HG03159 (cell line): ENCODE measurements around the gene TGM5.
"Not testable (repeated sequence)": the region's sequence is repeated elsewhere in the genome, so short reads cannot be mapped to it uniquely, and the experiment has no call there.

ENCODE experiments used
- ATAC-seq: cut with Tn5 transposase; IDR thresholded peaks from one replicate; pipeline ENCODE4 v1.9.1; 2021; ENCODE audit warnings: mild to moderate bottlenecking, moderate library complexity; ENCODE audit not compliant: unreplicated experiment

The TGM5 gene, protein sequence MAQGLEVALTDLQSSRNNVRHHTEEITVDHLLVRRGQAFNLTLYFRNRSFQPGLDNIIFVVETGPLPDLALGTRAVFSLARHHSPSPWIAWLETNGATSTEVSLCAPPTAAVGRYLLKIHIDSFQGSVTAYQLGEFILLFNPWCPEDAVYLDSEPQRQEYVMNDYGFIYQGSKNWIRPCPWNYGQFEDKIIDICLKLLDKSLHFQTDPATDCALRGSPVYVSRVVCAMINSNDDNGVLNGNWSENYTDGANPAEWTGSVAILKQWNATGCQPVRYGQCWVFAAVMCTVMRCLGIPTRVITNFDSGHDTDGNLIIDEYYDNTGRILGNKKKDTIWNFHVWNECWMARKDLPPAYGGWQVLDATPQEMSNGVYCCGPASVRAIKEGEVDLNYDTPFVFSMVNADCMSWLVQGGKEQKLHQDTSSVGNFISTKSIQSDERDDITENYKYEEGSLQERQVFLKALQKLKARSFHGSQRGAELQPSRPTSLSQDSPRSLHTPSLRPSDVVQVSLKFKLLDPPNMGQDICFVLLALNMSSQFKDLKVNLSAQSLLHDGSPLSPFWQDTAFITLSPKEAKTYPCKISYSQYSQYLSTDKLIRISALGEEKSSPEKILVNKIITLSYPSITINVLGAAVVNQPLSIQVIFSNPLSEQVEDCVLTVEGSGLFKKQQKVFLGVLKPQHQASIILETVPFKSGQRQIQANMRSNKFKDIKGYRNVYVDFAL

DNA sequence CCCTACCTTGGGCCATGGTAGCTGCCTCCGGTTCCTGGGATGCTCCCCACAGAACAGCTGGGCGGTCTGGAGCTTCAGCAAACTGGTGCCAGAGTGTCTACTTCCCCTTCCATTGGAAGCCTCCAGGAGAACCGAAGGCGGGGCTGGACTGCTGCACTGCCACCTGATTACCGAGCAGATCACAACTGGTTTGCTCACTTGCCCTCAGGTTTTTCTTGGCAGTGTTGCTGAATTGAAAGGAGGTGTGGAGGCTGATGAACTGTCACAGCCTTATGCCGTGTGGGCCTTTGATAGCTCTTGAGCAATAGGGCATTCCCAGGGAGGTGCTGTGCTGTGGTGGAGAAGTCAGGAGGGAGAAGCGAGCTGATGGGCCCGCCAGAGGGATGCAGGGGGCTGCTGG lies at the start of gene TGM5:
Gene TGM5, minus strand, starts transcription at position 95 of the 400 bp plus-strand sequence. Its CDS starts 79 bp downstream, at position 16.
- no peak for ATAC-seq

DNA sequence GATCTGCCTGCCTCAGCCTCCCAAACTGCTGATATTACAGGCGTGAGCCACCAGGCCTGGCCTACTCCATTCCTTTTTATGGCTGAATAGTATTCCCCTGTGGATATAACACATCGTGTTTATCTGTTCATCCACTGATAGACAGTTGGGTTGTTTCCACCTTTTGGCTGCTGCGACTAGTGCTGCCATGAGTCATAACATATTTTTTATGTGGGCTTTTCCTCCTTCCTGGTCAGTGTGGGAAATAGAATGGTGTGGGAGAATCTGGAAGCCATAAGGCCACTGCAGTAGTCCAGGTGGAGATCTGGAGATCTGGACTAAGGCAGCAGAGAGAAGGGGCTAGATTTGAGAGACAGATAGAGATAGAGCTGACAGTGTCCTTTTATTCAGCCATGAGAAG lies 47.4 kb upstream of the TGM5 start:
- ATAC-seq = no peak

DNA sequence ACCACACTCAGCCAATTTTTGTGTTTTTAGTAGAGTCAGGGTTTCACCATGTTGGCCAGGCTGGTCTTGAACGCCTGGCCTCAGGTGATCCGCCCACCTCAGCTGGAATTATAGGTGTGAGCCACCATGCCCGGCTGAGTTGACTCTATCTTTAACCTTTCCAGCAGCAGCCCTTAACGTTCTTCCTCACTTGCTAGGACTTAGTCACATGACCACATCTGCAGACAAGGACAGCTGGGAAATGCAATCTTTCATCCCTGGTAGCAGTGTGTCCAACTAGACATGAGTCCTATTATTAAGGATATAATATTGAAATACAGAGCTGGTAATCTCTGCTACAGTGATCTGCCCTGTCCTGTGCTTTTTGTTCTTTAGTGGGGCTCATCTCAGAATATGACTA lies 45.6 kb upstream of the TGM5 start:
- no peak for ATAC-seq

DNA sequence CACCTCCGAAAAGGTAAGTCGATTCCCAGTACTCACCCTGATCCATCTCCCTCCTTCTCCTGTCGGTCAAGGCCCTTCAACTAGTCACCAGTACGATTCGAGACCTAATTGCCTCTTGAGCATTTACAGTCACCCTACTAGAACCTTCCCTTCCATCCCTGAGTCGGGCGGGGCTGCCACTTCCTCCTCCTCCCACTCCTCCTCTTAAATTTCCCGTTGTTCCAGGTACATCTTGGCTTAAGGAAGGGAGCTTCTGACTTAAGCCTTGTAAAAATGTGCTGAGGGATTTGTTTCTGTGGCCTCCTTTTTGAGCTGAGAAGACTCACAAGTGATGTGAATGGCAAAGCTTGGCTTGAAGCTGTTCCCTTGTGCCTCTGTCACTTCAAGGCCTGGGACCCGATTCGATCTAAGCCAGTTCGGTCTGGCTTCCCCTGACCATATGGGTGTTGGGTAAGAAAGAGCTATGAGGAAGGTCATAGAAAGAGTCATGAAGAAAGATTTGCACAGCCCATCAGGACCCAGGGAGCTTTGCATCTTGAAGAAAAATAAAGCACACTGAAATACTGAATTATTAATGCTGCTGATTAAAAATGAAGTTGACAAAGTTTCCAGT lies 35.6 kb upstream of the TGM5 start, which contains the start of gene TGM7:
Gene TGM7, minus strand, starts transcription at position 51 of the 613 bp plus-strand sequence.
- ATAC-seq = no peak

DNA sequence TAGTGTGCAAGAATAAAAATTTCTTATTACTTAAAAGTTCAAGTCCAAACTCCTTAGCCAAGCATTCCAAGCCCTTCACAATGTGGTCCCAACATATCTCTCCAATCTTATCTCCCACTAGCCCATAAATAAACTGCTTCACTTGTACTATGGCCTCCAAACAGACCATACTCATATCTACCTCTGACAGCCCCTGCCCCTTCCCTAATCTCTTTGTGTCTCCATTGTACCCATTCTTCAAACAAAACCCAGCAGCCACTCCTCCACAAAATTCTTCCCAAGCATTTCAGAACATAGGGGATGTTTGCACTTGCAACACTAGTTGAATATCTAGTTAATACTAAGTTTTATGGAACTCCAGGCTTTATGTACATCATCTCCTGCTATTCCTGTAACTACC lies 33.2 kb upstream of the TGM5 start:
- ATAC-seq = no peak

DNA sequence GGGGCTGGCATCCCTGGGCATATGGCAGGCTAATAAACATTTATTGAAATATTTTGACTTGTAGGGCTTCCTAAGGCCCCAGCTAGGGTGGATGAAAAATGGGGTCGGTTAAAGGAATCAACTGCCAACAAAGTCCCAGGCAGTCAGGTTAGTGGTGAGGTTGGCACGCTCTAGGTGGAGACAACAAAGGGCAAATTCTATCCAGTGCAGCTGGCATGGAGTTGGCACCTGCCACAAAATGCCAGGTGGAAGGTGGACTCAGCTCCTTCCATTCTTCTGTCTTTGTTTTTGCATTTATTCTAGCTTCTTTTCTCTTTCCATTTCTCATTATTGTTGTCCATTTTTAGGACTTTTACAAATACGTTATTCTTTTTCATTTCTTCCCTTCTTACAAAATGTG lies 32.7 kb upstream of the TGM5 start:
- no peak for ATAC-seq

DNA sequence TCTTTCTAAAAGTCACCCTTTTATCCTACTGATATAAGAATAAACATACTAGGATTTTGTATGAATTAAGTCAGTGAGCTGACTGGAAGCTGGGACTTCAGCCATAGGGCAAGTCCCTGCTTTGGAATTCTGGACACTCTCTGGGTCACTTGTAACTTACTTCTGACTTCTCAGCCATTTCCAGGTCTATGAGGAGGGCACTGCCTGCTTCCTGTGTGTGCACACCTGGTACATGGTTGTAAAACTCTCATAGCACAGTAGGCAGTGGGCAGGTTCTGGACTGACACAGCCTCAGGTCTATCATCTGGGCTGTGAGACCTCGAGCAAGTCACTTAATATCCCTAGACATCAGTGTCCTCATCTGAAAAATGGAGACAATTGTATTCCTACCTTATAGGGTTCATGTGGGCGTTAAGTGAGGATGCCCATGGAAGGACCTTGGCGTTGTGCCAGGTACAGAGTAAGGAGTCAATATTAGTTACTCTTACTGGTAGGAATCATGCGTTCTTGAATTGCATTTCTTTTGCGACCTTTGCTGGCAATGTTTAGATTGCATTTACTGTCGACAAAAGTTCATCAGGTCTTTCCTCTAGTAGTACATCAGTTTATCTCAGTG lies 27.5 kb upstream of the TGM5 start:
- ATAC-seq = no peak

DNA sequence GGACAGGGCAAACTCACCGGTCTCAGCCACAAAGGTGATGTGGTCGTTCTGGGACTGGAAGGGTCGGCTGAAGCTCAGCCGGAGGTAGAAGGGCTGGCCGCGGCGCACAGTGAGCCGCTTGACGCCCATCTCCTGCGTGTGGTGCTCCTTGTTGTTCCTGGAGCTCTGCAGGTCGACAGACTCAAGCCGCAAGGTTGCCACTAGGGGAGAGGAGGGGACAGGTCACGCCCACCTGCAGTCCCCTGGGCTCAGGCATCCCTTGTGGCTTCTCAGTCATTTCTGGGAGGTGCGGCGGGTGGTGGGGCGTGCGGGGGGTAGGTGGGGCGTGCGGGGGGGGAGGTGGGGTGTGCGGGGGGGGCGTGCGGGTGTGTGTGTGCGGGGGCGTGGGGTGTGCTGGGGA lies 26.7 kb upstream of the TGM5 start:
- ATAC-seq = no peak

DNA sequence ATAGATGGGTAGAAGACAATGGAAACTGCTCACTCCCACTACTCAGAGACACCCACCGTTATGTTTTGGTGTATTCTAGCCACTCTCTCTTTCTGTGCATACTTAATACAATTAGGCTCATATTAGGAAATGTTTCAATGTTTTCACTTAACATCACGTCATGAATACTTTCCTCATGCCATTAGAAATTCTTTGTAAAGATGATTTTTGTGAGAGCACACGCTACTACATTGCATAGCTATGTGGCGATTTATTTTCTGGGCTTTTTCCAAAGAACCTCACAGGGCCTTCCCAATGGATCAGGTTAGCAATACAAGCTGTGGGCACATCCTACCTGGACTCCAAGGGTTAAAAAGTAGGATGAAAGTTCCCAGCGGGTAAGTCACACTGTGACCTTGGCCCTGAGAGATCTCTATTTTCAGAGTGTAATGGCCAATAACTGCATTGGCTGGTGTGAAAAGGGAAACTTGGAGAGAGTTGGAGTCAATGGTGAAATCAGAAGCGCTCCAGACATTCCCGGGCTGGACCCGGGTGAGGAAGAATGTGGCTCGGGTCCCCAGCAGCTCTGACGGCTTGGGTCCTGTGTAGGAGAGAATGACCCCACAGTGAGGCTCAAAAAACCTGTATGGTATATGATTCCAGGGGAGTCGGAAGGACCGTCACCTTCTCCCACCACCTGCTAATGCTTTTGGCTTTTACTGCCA lies 25.8 kb upstream of the TGM5 start:
- ATAC-seq = no peak

DNA sequence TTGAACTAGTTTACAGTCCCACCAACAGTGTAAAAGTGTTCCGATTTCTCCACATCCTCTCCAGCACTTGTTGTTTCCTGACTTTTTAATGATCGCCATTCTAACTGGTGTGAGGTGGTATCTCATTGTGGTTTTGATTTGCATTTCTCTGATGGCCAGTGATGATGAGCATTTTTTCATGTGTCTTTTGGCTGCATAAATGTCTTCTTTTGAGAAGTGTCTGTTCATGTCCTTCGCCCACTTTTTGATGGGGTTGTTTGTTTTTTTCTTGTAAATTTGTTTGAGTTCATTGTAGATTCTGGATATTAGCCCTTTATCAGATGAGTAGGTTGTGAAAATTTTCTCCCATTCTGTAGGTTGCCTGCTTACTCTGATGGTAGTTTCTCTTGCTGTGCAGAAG lies 22.9 kb upstream of the TGM5 start:
- ATAC-seq = not testable (repeated sequence)

DNA sequence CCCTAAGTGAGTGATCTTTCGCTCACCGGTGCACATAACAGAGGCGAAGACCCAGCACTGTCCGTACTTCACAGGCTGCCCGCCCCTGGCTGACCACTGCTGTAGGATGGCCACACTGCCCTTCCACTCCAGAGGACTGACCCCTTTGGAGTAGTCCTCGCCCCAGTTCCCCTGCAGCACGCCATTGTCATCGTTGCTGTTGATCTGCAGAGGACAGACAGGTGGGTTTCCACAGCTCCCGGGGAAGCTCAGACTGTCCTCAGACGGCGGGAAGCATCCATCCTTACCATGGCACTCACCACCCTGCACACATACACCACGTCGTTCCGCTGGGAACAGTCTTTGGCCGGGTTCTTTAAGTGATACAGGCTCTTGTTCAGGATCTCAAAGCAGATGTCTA lies 20.5 kb upstream of the TGM5 start:
- ATAC-seq = no peak

DNA sequence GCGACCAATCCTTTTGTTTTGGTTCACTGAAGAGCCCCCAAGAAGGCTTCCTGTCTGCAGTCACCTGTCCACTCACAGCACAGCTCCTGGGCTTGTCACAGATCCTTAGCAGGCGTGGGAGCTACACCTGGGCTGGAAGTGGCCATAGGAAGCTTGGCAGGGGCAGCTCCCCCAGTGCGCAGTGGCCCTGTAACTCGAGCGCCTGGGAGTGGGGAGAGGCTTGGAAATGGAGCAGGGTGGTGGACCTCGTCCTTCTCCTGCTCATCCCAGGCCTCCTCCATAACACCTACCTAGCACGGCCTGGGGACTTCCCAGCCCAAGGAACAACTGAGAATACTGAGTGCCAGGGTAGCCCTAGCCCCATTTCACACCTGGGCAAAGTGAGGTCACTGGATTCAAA lies 19.3 kb upstream of the TGM5 start:
- no peak for ATAC-seq

DNA sequence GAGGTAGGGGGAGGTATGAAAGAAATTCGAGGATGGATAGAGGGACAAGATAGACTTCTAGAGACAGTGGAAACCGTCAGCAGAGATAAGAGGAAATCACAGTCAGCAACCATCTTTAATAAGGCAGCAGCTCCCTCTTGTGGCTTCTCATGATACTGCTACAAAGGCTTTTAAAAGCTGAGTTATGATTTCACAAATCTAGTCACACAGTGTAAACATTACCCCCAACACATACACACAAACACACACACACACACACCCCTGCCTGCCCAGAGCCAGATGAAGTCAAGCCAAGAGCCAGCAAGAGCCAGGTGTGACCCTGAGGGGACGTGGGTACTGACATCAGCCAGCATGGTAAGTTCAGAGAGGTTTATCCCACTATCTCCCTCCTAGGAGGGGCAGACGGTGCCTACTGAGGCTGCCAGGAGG lies 18.9 kb upstream of the TGM5 start:
- ATAC-seq = no peak

DNA sequence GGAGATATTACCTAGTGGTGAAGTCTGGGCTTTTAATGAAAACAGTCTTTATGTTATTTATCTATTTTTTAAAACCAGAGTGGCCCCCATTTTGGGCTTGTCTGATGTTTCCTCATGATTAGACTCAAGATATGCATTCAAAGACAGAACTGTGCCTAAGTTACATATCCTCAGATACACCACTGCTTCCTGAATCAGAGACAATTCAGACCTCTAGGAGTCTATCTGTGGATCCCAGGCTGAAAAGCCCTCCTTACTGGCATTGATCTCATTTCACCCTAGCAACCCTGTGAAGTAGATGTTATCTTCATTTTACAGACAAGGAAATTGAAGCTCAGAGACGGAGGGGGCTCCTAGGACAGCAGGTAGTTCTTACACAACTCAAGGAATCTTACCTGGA lies 16.8 kb upstream of the TGM5 start:
- ATAC-seq = no peak

DNA sequence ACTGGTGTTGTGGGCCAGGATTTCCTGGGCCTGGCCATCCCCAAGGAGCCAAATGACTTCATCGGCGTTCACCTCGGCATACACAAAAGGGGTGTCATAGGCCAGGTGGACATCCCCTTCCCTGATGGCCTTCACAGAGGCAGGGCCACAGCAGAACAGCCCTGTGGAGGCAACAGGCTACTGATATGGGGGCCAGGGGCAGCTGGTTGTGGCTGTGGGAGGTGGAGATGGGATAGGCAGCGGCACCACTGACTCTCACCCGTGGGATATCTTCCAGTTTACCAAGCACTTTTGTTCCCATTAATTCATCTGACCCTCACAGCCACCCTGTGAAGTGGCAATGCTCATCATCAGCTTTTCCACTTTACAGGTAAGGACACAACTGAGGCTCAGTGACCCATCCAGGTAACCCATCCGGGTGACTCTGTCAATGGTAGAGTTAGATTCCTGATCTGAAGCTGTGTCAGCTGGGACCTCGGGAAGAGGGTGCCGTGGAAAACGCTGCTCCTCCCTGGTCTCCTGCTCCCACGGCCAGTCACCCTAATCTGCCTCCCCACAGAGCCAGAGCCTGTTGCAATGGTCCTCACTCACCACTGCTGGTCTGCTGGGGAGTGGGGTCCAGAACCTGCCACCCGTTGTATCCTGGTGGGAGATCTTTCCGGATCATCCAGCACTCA lies 15.3 kb upstream of the TGM5 start:
- no peak for ATAC-seq

DNA sequence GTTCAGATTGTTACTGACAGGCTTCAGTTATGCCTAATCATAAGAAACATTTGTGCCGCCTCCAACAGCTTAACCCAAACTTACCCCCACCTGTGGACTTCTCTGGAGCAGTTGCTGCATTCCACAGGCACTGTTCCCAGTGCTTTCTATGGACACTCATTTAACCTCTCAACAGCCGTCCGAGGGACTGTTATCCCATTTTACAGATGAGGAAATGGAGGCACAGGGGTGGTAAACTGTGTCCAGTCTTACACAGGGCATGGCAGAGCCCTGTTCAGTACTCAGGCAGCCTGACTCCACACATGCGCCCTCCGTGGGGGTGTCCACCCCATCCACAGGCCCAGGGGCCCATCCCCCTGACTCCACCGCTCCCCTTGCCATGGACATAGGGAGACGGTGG lies 14.3 kb upstream of the TGM5 start:
- no peak for ATAC-seq

DNA sequence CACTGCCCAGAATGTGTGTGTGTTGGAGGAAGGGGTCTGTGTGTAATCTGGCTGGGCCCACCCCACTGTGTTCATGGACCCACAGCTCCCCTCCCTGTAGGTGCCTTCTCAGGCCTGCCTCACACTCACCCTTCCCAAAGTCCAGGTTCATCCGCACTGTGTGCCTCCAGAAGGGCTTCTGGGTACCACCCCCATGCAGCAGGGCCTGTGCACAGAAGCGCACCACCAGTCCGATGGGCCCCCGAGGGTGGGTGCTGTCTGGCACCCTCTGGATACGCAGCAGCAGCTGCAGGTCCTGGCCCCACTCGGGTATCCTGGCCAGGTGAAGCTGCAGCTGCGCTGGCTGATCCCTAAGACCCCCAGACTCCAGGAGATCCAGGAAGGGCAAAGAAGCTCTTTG lies 12.8 kb upstream of the TGM5 start:
- no peak for ATAC-seq

DNA sequence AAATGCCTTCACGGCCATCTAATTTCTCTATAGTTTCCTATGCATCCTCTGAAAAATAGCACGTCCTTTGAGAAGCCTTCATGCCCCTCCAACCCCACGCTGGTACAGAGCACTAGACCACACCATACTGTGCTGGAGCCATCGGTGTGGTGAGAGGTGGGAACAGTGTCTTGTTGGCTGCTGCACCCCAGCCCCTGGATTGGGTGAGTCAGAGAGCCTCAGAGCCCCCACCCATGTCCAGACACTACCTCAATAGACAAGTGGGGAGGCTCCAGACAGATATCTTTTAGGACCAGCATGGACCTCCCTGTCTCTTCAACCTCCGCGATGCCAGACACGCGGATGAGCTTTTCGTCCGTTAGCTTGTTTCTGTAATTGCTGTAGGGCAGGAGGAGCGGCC lies 12.1 kb upstream of the TGM5 start:
- ATAC-seq = no peak

DNA sequence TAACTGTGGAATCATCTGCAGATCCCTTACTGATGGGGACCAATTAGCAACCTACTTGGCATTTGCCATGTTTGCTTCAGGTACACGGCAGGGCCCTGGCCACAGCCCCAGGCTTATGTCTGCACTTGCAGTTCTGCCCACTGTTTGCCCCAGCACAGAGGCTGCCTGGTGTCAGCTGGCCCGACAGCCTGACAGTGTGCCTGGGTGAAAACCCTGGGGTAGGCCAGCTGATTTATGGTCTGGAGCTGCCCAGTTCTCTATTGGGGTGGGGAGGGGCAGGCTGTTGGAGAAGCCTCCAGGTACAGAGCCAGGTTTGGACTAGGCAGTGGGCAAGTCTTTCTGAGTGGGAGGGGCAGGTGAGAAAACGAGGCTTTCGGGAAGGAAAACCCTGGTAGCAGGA lies 11.2 kb upstream of the TGM5 start:
- no peak for ATAC-seq

DNA sequence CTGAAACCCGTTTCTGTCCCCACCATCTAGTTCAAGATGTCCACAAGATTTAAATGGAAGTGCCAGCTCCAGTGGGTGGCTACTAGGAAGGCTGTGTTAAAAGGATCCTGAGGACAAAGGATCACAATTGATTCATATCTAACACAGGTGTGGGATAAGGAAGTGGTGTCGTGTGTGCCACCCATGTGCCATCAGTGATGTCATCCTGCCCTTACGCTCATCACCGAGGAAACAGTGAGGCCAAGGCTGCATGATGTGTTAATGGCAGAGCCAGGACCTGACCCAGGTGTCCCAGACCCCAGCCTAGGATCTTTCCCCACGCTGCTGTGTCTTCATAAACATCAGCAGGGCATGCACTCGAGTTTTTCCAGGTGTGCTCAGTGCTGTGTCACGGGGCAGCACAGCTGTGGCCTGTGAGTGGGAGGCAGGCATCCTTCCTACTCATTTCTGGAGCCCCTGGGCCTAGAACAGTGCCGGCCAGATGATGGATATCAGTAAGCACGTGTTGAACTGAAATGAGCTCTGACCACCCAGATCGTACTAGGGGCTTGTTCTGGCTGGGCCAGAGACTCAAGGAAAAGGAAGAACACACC lies 10.6 kb upstream of the TGM5 start:
- ATAC-seq = no peak
